Measurements from ENCODE around the gene PAQR9.

- TF ChIP-seq CTCF (IDR thresholded peaks at IDR 0.05; ENCODE audit: low read length) (peak; percentile 93), EZH2 (IDR thresholded peaks at IDR 0.05; ENCODE audit: borderline replicate concordance, low read length) (no peak)
Measured at GRCh38 chr3:142993958-142994442, 30.5 kb upstream of the PAQR9 start.
